NB4 (cell line): Measurements from ENCODE around the gene SCGB3A1.
A peak's percentile ranks its signal among the peaks of the same experiment; 100 is the strongest.

ENCODE experiments used
- DNase-seq: peaks from one replicate; pipeline ENCODE4 v3.0.0; 2010; ENCODE audit warnings: low read depth
- H3K4me3 ChIP-seq: one replicate; pipeline ENCODE4 v1.5.1; 2011; ENCODE audit warnings: mild to moderate bottlenecking, low read depth, low read length, moderate library complexity
- MYC ChIP-seq: IDR thresholded peaks from 2 replicates; pipeline ENCODE4 v1.6.1; 2011; ENCODE audit warnings: low read depth, low read length
- POLR2A ChIP-seq: IDR thresholded peaks from 2 replicates; pipeline ENCODE4 v1.6.1; 2011; ENCODE audit warnings: mild to moderate bottlenecking; ENCODE audit not compliant: insufficient read length; ENCODE audit errors: extremely low read depth
- TF ChIP-seq, protein P1 (sequence below): IDR thresholded peaks from 2 replicates; pipeline ENCODE4 v1.6.1; 2011; ENCODE audit warnings: low read depth, low read length
- TF ChIP-seq, protein P2 (sequence below): IDR thresholded peaks from one replicate; pipeline ENCODE4 v1.5.1; 2012; ENCODE audit warnings: low read depth, low read length

Gene SCGB3A1

DNA sequence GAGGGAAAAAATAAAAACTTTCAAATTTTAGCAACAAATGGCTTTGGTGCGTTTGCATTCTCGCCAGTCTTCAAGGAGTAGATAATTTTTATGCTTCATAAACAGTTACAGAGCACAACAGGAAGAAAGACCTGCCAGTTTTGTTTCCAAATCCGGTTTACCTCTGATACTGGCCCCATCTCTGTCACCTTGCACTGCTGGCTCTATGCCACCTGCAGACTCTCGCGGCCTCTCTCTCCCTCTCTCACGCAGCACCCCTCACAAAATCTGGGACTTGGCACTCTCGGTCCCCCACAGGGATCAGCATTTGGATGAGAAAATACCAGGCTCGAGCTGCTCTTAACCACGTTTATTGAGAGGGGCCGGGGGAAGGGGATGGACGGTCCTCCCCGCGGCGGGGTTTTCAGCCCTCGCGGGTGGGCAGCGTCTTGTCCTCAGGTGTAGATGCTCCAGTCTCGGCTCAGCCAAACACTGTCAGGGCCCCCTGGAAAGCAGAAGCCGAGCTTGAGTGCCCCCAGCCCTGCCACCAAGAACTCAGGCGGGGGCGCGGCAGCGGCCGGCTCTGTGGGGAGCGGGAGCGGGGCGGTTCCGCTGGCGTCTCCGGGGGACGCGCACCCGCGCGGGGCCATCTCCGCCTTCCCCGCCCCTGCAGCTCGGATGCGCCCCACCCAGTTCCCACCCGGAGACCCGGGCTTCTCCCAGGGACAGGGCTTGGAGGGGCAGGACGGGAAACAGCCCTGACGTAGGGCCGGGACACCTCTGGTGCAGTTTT lies 1.3 kb downstream of the SCGB3A1 start:
- no peak overlapping the region for H3K4me3 ChIP-seq
- DNase-seq, result no peak
- TF ChIP-seq MYC (no peak), POLR2A (no peak)
- TF ChIP-seq, protein P1, sequence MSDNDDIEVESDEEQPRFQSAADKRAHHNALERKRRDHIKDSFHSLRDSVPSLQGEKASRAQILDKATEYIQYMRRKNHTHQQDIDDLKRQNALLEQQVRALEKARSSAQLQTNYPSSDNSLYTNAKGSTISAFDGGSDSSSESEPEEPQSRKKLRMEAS, result no peak
- TF ChIP-seq, protein P2, sequence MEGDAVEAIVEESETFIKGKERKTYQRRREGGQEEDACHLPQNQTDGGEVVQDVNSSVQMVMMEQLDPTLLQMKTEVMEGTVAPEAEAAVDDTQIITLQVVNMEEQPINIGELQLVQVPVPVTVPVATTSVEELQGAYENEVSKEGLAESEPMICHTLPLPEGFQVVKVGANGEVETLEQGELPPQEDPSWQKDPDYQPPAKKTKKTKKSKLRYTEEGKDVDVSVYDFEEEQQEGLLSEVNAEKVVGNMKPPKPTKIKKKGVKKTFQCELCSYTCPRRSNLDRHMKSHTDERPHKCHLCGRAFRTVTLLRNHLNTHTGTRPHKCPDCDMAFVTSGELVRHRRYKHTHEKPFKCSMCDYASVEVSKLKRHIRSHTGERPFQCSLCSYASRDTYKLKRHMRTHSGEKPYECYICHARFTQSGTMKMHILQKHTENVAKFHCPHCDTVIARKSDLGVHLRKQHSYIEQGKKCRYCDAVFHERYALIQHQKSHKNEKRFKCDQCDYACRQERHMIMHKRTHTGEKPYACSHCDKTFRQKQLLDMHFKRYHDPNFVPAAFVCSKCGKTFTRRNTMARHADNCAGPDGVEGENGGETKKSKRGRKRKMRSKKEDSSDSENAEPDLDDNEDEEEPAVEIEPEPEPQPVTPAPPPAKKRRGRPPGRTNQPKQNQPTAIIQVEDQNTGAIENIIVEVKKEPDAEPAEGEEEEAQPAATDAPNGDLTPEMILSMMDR, result no peak

DNA sequence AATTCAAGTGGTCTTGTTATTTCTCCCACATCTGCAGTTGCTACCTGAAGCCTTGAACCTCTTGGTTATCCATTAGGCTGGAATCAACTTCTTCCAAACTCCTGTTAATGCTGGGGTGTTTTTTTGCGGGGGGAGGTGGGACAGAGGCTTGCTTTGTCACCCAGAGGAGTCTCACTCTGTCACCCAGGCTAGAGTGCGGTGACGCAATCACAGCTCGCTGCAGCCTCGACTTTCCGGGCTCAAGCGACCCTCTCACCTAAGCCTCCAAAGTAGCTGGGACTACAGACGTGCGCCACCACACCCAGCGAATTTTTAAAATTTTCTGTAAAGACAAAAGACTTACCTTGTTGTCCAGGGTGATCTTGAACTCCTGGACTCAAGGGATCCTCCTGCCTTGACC lies 4.4 kb downstream of the SCGB3A1 start:
- no peak overlapping the region for H3K4me3 ChIP-seq
- TF ChIP-seq POLR2A, result no peak
- TF ChIP-seq, protein P2, result no peak
- no peak for TF ChIP-seq MYC
- TF ChIP-seq, protein P1, result no peak
- DNase-seq, result peak; percentile 37

GRCh38 chr5:180586204-180586603 lies 5.1 kb downstream of the SCGB3A1 start:
- TF ChIP-seq MYC (no peak), POLR2A (no peak)
- TF ChIP-seq, protein P2, result no peak
- TF ChIP-seq, protein P1, result no peak
- H3K4me3 ChIP-seq, result no peak overlapping the region
- DNase-seq, result peak; percentile 33

- DNase-seq, result no peak
- TF ChIP-seq, protein P2, result no peak
- no peak overlapping the region for H3K4me3 ChIP-seq
Measured at GRCh38 chr5:180583738-180584137, 7.6 kb downstream of the SCGB3A1 start.

GRCh38 chr5:180580681-180581080 lies 10.6 kb downstream of the SCGB3A1 start:
- no peak overlapping the region for H3K4me3 ChIP-seq
- no peak for DNase-seq
- TF ChIP-seq MYC, result no peak

DNA sequence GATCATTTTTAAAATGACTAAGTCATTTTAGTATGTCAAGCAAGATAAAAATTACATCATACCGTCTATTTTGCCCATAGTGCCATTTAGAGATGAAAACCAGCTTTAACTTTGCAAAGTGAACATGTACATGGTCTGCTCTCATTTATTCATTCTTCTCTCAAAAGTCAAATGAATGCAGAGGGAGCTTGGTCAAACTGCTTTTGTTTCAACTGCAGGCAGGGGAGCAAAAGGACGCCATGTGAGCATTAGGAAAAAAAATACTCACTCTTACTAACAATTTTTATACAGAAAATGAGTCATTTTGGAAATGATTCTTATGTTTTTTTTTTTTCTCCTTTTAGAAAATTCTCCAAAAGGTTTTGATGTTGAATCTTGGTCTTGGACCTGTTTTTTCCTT lies 15.7 kb downstream of the SCGB3A1 start:
- TF ChIP-seq, protein P2, result no peak
- TF ChIP-seq MYC (no peak), POLR2A (no peak)
- TF ChIP-seq, protein P1, result no peak
- H3K4me3 ChIP-seq, result no peak overlapping the region
- no peak for DNase-seq

GRCh38 chr5:180568914-180569313 lies 22.4 kb downstream of the SCGB3A1 start:
- no peak overlapping the region for H3K4me3 ChIP-seq
- TF ChIP-seq POLR2A (no peak), MYC (no peak)
- TF ChIP-seq, protein P1, result no peak
- TF ChIP-seq, protein P2, result no peak
- DNase-seq, result no peak
